ENCODE results near the gene HVCN1. TPM values are rescaled to one million over a fixed set of nuclear protein-coding genes. Genes with fewer than 3 reads are reported as not detected.

The HVCN1 gene
- total RNA-seq, 1 donor from 2014 or later: 21.3 TPM

DNA sequence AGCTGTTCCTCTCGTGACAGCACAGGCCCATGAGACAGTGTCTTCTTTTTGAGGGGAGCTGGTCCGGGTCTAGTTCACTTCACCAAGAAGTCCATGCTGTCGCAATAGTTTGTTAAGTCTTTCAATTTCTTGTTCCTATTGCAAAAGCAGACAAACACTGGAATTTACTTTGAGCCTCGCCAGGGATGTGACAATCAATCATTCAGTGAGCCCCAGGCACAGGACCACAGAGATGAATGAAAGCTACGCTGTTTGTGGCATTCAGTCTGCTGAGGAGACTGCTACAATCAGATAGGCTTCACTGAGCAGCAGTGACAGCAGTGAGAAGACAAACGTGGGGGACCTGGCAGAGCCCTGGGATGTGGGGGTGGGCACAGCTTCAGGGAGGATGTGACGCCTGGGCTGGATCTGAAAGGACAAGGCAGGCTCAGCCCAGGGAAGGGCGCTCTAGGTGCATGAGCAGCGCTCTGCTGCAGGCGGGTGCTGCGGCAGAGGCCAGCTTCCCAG, 39.5 kb downstream of the HVCN1 start:
- H3K36me3 ChIP-seq: peaks cover 33% of the 10 kb centered on the region
- intact Hi-C loops (cut with DNase I): no loop called here
- no peak for TF ChIP-seq CTCF (IDR thresholded peaks at IDR 0.05)
- no peak overlapping the region for H3K27ac ChIP-seq
- no peaks in the 10 kb centered on the region for H3K9me3 ChIP-seq
- DNase-seq (no peak), ATAC-seq (no peak)
- no peaks in the 10 kb centered on the region for H3K27me3 ChIP-seq
- H3K4me1 ChIP-seq: no peaks in the 10 kb centered on the region
- no peak overlapping the region for H3K4me3 ChIP-seq

- ATAC-seq (no peak), DNase-seq (no peak)
- TF ChIP-seq CTCF (IDR thresholded peaks at IDR 0.05): no peak
- no peaks in the 10 kb centered on the region for H3K4me1 ChIP-seq
- no peak overlapping the region for H3K27ac ChIP-seq
- H3K4me3 ChIP-seq: no peak overlapping the region
- intact Hi-C loops (cut with DNase I): no loop called here
- peaks cover 27% of the 10 kb centered on the region for H3K36me3 ChIP-seq
- H3K27me3 ChIP-seq: no peaks in the 10 kb centered on the region
- H3K9me3 ChIP-seq: no peaks in the 10 kb centered on the region
Observed at GRCh38 chr12:110647631-110648040, 41.3 kb downstream of the HVCN1 start.

GRCh38 chr12:110641521-110641920, 47.4 kb downstream of the HVCN1 start:
- no peaks in the 10 kb centered on the region for H3K4me1 ChIP-seq
- DNase-seq (no peak), ATAC-seq (no peak)
- H3K27ac ChIP-seq: no peak overlapping the region
- intact Hi-C loops (cut with DNase I): no loop called here
- no peak for TF ChIP-seq CTCF (IDR thresholded peaks at IDR 0.05)
- no peaks in the 10 kb centered on the region for H3K36me3 ChIP-seq
- no peak overlapping the region for H3K4me3 ChIP-seq
- no peaks in the 10 kb centered on the region for H3K9me3 ChIP-seq
- H3K27me3 ChIP-seq: no peaks in the 10 kb centered on the region

- Histone ChIP-seq H3K4me1 (no peaks in the 10 kb centered on the region), H3K36me3 (no peaks in the 10 kb centered on the region), H3K27me3 (no peaks in the 10 kb centered on the region), H3K4me3 (no peak overlapping the region), H3K27ac (no peak overlapping the region), H3K9me3 (no peaks in the 10 kb centered on the region)
- ATAC-seq (no peak), DNase-seq (no peak)
- intact Hi-C loops (cut with DNase I): no loop called here
- no peak for TF ChIP-seq CTCF (IDR thresholded peaks at IDR 0.05)
Observed at GRCh38 chr12:110640275-110641025, 48.5 kb downstream of the HVCN1 start.

DNA sequence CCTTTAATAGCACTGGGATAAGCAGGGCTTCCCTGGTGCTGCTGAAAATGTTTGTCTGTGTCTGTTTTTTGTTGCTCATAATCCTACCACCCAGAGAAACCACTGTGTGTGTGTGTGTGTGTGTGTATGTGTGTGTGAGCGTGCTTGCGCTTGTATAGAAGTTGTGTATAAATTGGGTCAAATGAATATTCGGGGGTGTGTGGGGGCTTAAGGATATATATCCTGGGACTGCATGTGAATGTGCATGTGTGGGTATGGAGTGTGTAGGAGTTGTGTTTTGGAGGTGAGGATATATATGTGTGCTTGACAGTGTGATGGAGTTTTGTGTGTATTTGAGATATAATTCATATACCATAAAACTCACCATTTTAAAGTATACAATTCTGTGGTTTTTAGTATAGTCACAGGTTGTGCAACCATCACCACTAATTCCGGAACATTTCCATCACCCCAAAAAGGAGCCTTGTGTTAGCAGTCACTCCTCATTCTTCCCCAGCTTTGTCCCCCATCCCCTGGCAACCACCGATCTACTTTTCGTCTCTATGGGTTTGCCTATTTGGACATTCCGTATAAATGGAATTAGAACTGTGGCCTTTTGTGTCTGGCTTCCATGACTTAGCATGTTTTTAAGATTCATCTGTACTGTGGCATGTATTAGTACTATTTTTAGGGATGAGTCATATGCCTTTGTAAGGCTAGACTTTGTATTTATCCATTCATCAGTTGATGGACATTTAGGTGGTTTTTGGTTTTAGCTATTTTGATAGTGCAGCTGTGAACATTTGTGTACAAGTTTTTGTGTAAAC, 49.4 kb downstream of the HVCN1 start:
- H3K27me3 ChIP-seq: no peaks in the 10 kb centered on the region
- H3K27ac ChIP-seq: no peak overlapping the region
- no peak for DNase-seq
- H3K9me3 ChIP-seq: no peaks in the 10 kb centered on the region
- TF ChIP-seq CTCF (IDR thresholded peaks at IDR 0.05): no peak
- H3K4me3 ChIP-seq: no peak overlapping the region
- no peaks in the 10 kb centered on the region for H3K36me3 ChIP-seq
- intact Hi-C loops (cut with DNase I): no loop called here
- no peaks in the 10 kb centered on the region for H3K4me1 ChIP-seq
- ATAC-seq: no peak

Measured in upper lobe of right lung (tissue), 1 donor.